ENCODE measurements around the gene SBF1. TPM values are rescaled to one million over a fixed set of nuclear protein-coding genes. Genes with fewer than 3 reads are reported as not detected.

SBF1 gene
- total and polyA plus RNA-seq, 9 donors = 1.9 to 86.0 (median 58.7) TPM

GRCh38 chr22:50500452-50500851 is 25.6 kb upstream of the SBF1 start:
- Histone ChIP-seq H3K27ac (no peak overlapping the region), H3K27me3 (no peaks in the 10 kb centered on the region), H3K4me3 (no peak overlapping the region), H3K9me3 (no peaks in the 10 kb centered on the region), H3K36me3 (no peaks in the 10 kb centered on the region), H3K4me1 (ENCODE audit: insufficient read depth) (no peaks in the 10 kb centered on the region)
- DNase-seq = no peak
- TF ChIP-seq, protein P1, sequence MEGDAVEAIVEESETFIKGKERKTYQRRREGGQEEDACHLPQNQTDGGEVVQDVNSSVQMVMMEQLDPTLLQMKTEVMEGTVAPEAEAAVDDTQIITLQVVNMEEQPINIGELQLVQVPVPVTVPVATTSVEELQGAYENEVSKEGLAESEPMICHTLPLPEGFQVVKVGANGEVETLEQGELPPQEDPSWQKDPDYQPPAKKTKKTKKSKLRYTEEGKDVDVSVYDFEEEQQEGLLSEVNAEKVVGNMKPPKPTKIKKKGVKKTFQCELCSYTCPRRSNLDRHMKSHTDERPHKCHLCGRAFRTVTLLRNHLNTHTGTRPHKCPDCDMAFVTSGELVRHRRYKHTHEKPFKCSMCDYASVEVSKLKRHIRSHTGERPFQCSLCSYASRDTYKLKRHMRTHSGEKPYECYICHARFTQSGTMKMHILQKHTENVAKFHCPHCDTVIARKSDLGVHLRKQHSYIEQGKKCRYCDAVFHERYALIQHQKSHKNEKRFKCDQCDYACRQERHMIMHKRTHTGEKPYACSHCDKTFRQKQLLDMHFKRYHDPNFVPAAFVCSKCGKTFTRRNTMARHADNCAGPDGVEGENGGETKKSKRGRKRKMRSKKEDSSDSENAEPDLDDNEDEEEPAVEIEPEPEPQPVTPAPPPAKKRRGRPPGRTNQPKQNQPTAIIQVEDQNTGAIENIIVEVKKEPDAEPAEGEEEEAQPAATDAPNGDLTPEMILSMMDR (IDR thresholded peaks at IDR 0.05) = no peak
- intact Hi-C loops (cut with DNase I) = loop anchor here in 1 of 4 donors (10.0 kb wide), 1 partner anchor 256 kb away; the partner anchor contains the start of gene TUBGCP6
- WGBS, 3 donors = 79 to 86% (median 85%) methylated on average over 12 of the region's 12 CpGs

DNA sequence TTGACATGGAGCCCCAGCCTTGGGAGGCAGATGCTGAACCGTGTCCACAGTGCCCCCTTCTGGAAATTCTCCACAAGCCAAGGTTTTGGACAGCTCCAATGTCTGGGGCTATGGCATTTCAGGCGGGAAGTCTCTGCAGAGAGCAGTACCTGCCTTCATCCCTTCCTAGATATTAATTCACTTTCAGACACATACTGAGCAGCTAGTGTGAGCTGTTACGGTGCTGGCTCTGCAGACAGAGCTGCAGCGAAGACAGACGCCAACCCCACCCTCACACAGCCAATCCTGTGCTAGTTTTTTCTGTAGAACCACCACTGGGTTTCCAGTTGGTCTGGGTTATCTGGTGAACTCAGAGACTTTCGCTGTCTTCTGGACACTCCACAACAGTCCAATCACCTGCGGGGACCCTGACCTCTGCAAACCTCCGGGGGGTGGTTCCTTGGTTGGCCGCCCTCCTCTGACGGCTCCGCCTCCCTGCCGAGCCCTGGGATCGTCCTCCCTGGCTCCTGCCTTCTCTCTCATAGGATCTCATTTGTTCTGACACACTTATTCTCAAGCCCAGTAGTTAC is 23.6 kb upstream of the SBF1 start:
- Histone ChIP-seq H3K4me3 (no peak overlapping the region), H3K9me3 (no peaks in the 10 kb centered on the region), H3K27ac (no peak overlapping the region), H3K36me3 (no peaks in the 10 kb centered on the region), H3K4me1 (ENCODE audit: insufficient read depth) (no peaks in the 10 kb centered on the region), H3K27me3 (no peaks in the 10 kb centered on the region)
- intact Hi-C loops (cut with DNase I) = no loop called here
- 1 to 13% (median 3%) methylated on average over 13 of the region's 13 CpGs for WGBS, 3 donors
- DNase-seq = peak in 2 of 5 donors; percentile 38 to 52
- TF ChIP-seq EP300 (IDR thresholded peaks at IDR 0.05) = no peak
- TF ChIP-seq, protein P1 (IDR thresholded peaks at IDR 0.05) = peak in 1 of 3 donors; percentile 17
- TF ChIP-seq POLR2A (IDR thresholded peaks at IDR 0.05) = no peak

DNA sequence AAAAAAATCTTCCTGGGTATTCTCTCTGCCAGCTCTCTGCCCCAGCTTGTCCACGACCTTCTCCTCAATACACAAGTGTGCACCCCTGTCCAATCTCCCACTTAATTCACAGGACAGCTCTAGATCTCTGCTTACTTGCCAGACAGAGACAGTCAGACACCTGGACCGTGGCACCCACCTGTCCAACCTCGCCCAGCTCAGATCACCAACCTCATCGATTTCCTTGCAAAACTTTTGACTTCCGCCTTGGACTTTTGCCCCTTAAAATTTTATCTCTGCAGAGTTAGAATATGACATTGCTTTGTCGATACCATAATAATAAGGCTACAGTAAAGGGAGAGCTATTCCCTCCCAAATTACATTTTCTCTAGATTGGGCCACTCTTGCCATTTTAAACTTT is 22.3 kb upstream of the SBF1 start:
- no peak for DNase-seq
- TF ChIP-seq, protein P1 (IDR thresholded peaks at IDR 0.05) = no peak
- no peak for TF ChIP-seq EP300 (IDR thresholded peaks at IDR 0.05)
- TF ChIP-seq POLR2A (IDR thresholded peaks at IDR 0.05) = no peak
- no peaks in the 10 kb centered on the region for H3K27me3 ChIP-seq
- H3K4me3 ChIP-seq = no peak overlapping the region
- 84 to 87% (median 84%) methylated on average over 6 of the region's 6 CpGs for WGBS, 3 donors
- H3K27ac ChIP-seq = no peak overlapping the region
- H3K9me3 ChIP-seq = no peaks in the 10 kb centered on the region
- no peaks in the 10 kb centered on the region for H3K4me1 ChIP-seq (ENCODE audit: insufficient read depth)
- no peaks in the 10 kb centered on the region for H3K36me3 ChIP-seq
- intact Hi-C loops (cut with DNase I) = no loop called here

- Histone ChIP-seq H3K9me3 (no peaks in the 10 kb centered on the region), H3K36me3 (no peaks in the 10 kb centered on the region), H3K4me3 (no peak overlapping the region), H3K27ac (no peak overlapping the region), H3K4me1 (ENCODE audit: insufficient read depth) (no peaks in the 10 kb centered on the region), H3K27me3 (no peaks in the 10 kb centered on the region)
- TF ChIP-seq, protein P1 (IDR thresholded peaks at IDR 0.05) = no peak
- TF ChIP-seq EP300 (IDR thresholded peaks at IDR 0.05) (no peak), POLR2A (IDR thresholded peaks at IDR 0.05) (no peak)
- DNase-seq = no peak
- 63 to 77% (median 68%) methylated on average over 27 of the region's 27 CpGs for WGBS, 3 donors
- intact Hi-C loops (cut with DNase I) = no loop called here
Measured at GRCh38 chr22:50490531-50491308, 15.9 kb upstream of the SBF1 start.

Measured in ovary (tissue), 9 donors.